HCT116 (cell line): Measurements from ENCODE around the gene C5AR1. TPM values are rescaled to one million over a fixed set of nuclear protein-coding genes. Genes with fewer than 3 reads are reported as not detected.

Experiments
- ATAC-seq: fragments of 200-7000 bp; cut with Tn5 transposase; 2 replicates; pipeline ENCODE4 v1.9.1; 2020; ENCODE audit warnings: mild to moderate bottlenecking, moderate library complexity
- BruUV-seq: library from RNA; stranded (reverse); fragments of 400-500 nt; replicated peaks from 2 replicates; lab custom pipeline; 2021; lab: Mats Ljungman, UMichigan
- CTCF ChIA-PET: fragments of 300-600 bp; sonication (Branson Sonifier 250); formaldehyde crosslinking; loops from one replicate; lab custom pipeline; 2021; ENCODE audit warnings: antibody characterized with exemption; lab: Charles Lee
- POLR2A ChIA-PET: fragments of 300-600, 350-600 bp; sonication (Branson Sonifier 250); formaldehyde crosslinking; loops from one replicate; lab custom pipeline; 2021; ENCODE audit warnings: antibody characterized with exemption; lab: Charles Lee
- RAD21 ChIA-PET, 2 experiments: fragments of 300-600 bp; sonication (Branson Sonifier 250); formaldehyde crosslinking; loops; one replicate each; lab custom pipeline; 2023; ENCODE audit warnings: low total read pairs in 2 of 2; ENCODE audit not compliant: uncharacterized antibody in 2 of 2, unreplicated experiment in 2 of 2, low non-redundant PET in 1 of 2; lab: Charles Lee
- DNase-seq: peaks from one replicate; pipeline ENCODE4 v3.0.0-alpha.2; 2010; ENCODE audit warnings: low read depth, low spot score
- H2AFZ ChIP-seq: fragments of 200-600 bp; shearing (Covaris generic), sonication (generic); 2 replicates; pipeline ENCODE4 v1.6.1; 2017; ENCODE audit warnings: low read depth, mixed run types, mixed read lengths, antibody characterized with exemption, low read length; ENCODE audit not compliant: poor library complexity, severe bottlenecking
- H3K27ac ChIP-seq: 2 replicates; pipeline ENCODE4 v1.5.1; 2012; ENCODE audit warnings: low read depth, low read length
- H3K27me3 ChIP-seq: fragments of 200-600 bp; sonication (generic); 2 replicates; pipeline ENCODE4 v1.6.1; 2016; ENCODE audit warnings: mixed run types, low read length, mixed read lengths; ENCODE audit not compliant: insufficient read depth
- H3K36me3 ChIP-seq, 2 experiments: fragments of 200-500 bp in 1 of 2; fragments of 200-600 bp in 1 of 2; sonication (Bioruptor generic) in 1 of 2; sonication (generic) in 1 of 2; 2 replicates each; pipeline versions ENCODE4 v1.5.1 to v1.6.1; 2014 to 2016; ENCODE audit warnings: low read length in 2 of 2, inconsistent platforms in 1 of 2, mixed read lengths in 1 of 2, mixed run types in 1 of 2; ENCODE audit not compliant: insufficient read depth in 2 of 2, control insufficient read depth in 1 of 2
- H3K4me1 ChIP-seq, 2 experiments: fragments of 200-600 bp in 1 of 2; sonication (generic) in 1 of 2; 2 replicates each; pipeline versions ENCODE4 v1.5.1 to v1.6.1; 2012 to 2017; ENCODE audit warnings: low read length in 2 of 2, inconsistent platforms in 1 of 2, mild to moderate bottlenecking in 1 of 2, mixed read lengths in 1 of 2, mixed run types in 1 of 2, moderate library complexity in 1 of 2; ENCODE audit not compliant: insufficient read depth in 2 of 2, control insufficient read depth in 1 of 2
- H3K4me2 ChIP-seq: fragments of 200-600 bp; sonication (generic); 2 replicates; pipeline ENCODE4 v1.6.1; 2017; ENCODE audit warnings: mixed run types, low read length, mixed read lengths
- H3K4me3 ChIP-seq, 2 experiments: fragments of 200-600 bp in 1 of 2; sonication (generic) in 1 of 2; replicated peaks in 1 of 2; 2 replicates each; pipeline ENCODE4 v1.5.1; 2011 to 2016; ENCODE audit warnings: low read length in 2 of 2, control low read depth in 1 of 2, low read depth in 1 of 2, mild to moderate bottlenecking in 1 of 2, mixed read lengths in 1 of 2, mixed run types in 1 of 2
- H3K79me2 ChIP-seq: fragments of 200-600 bp; sonication (generic); 2 replicates; pipeline ENCODE4 v1.6.1; 2017; ENCODE audit warnings: mild to moderate bottlenecking, mixed run types, low read length, moderate library complexity, mixed read lengths; ENCODE audit not compliant: insufficient read depth
- H3K9ac ChIP-seq: fragments of 200-600 bp; sonication (generic); 2 replicates; pipeline ENCODE4 v1.6.1; 2016; ENCODE audit warnings: low read length, mixed read lengths
- H3K9me2 ChIP-seq: fragments of 200-600 bp; sonication (generic), shearing (Covaris generic); 2 replicates; pipeline ENCODE4 v1.6.1; 2017; ENCODE audit warnings: mixed run types, mild to moderate bottlenecking, moderate library complexity; ENCODE audit not compliant: insufficient read depth
- H3K9me3 ChIP-seq, 2 experiments: fragments of 200-500 bp in 1 of 2; fragments of 200-600 bp in 1 of 2; sonication (Bioruptor generic) in 1 of 2; sonication (generic) in 1 of 2; 2 replicates each; pipeline ENCODE4 v1.6.1; 2014 to 2017; ENCODE audit warnings: low read length in 2 of 2, mixed read lengths in 2 of 2, inconsistent platforms in 1 of 2, low read depth in 1 of 2, mild to moderate bottlenecking in 1 of 2, mixed run types in 1 of 2, moderate library complexity in 1 of 2; ENCODE audit not compliant: control insufficient read depth in 1 of 2, insufficient read depth in 1 of 2
- H4K20me1 ChIP-seq: fragments of 200-600 bp; sonication (generic), shearing (Covaris generic); 2 replicates; pipeline ENCODE4 v1.6.1; 2017; ENCODE audit warnings: mixed run types, mild to moderate bottlenecking, moderate library complexity; ENCODE audit not compliant: insufficient read depth
- ATF3 ChIP-seq: IDR thresholded peaks from 2 replicates; pipeline ENCODE4 v1.6.1; 2012
- CEBPB ChIP-seq: IDR thresholded peaks from 2 replicates; pipeline ENCODE4 v1.6.1; 2012; ENCODE audit warnings: low read depth
- CTCF ChIP-seq, 3 experiments: fragments of 200-600 bp in 1 of 3; sonication (generic) in 1 of 3; IDR thresholded peaks in 2 of 3; conservative IDR thresholded peaks in 1 of 3; 2 replicates each; pipeline ENCODE4 v1.5.1; 2012 to 2017; ENCODE audit warnings: low read depth in 2 of 3, low read length in 2 of 3, antibody characterized with exemption in 1 of 3, borderline replicate concordance in 1 of 3, control low read depth in 1 of 3, mild to moderate bottlenecking in 1 of 3, mixed read lengths in 1 of 3, mixed run types in 1 of 3, moderate library complexity in 1 of 3; ENCODE audit not compliant: insufficient read depth in 1 of 3
- ELF1 ChIP-seq: IDR thresholded peaks from 2 replicates; pipeline ENCODE4 v1.6.1; 2012; ENCODE audit warnings: low read depth, borderline replicate concordance
- EZH2 ChIP-seq: fragments of 200-600 bp; sonication (generic); IDR thresholded peaks from 2 replicates; pipeline ENCODE4 v1.6.1; 2017; ENCODE audit warnings: antibody characterized with exemption, mixed run types
- EZH2phosphoT487 ChIP-seq: fragments of 200-600 bp; IDR thresholded peaks from 2 replicates; pipeline ENCODE4 v1.6.1; 2018; ENCODE audit warnings: antibody characterized with exemption, borderline replicate concordance
- FOSL1 ChIP-seq: IDR thresholded peaks from 2 replicates; pipeline ENCODE4 v1.6.1; 2012; ENCODE audit warnings: low read depth
- MAX ChIP-seq: IDR thresholded peaks from 2 replicates; pipeline ENCODE4 v1.6.1; 2012
- POLR2A ChIP-seq: IDR thresholded peaks from 2 replicates; pipeline ENCODE4 v1.7.0; 2011; ENCODE audit warnings: borderline replicate concordance; ENCODE audit not compliant: insufficient read depth, insufficient read length; ENCODE audit errors: extremely low read depth
- RAD21 ChIP-seq: IDR thresholded peaks from 2 replicates; pipeline ENCODE4 v1.6.1; 2012; ENCODE audit warnings: low read depth, mild to moderate bottlenecking
- SIN3A ChIP-seq: IDR thresholded peaks from 2 replicates; pipeline ENCODE4 v1.6.1; 2012; ENCODE audit warnings: low read depth
- SP1 ChIP-seq: IDR thresholded peaks from 2 replicates; pipeline ENCODE4 v1.6.1; 2012; ENCODE audit warnings: low read depth
- SRF ChIP-seq: IDR thresholded peaks from 2 replicates; pipeline ENCODE4 v1.6.1; 2012; ENCODE audit warnings: low read depth
- TCF7L2 ChIP-seq: IDR thresholded peaks from 2 replicates; pipeline ENCODE4 v1.7.0; 2011; ENCODE audit warnings: borderline replicate concordance, inconsistent platforms; ENCODE audit not compliant: insufficient read depth, insufficient read length; ENCODE audit errors: extremely low read depth
- YY1 ChIP-seq: IDR thresholded peaks from 2 replicates; pipeline ENCODE4 v1.6.1; 2011; ENCODE audit warnings: low read length, low read depth, moderate library complexity, mild to moderate bottlenecking; ENCODE audit not compliant: insufficient replicate concordance; ENCODE audit errors: extremely low read depth
- ZBTB33 ChIP-seq: IDR thresholded peaks from 2 replicates; pipeline ENCODE4 v1.6.1; 2011; ENCODE audit warnings: mild to moderate bottlenecking, low read length, moderate library complexity; ENCODE audit not compliant: insufficient replicate concordance; ENCODE audit errors: extremely low read depth
- ZNF274 ChIP-seq: fragments of 200-500 bp; sonication (Bioruptor generic); IDR thresholded peaks from 2 replicates; pipeline ENCODE4 v1.6.1; 2014; ENCODE audit warnings: mild to moderate bottlenecking, low read depth, low read length, inconsistent platforms
- intact Hi-C: fragments of 100-400 bp; cut with micrococcal nuclease; formaldehyde crosslinking; loops from 2 replicates; pipeline ENCODE4 v1.10.0; 2022
- total RNA-seq: library from RNA; stranded (reverse); gene quantifications from one replicate; pipeline ENCODE4 v1.2.1, GENCODE V29; 2021; ENCODE audit not compliant: unreplicated experiment

Gene C5AR1
- total RNA-seq, 1 experiment from 2014 or later: 6.5 TPM

GRCh38 chr19:47316513-47316912 is 6.9 kb downstream of the C5AR1 start:
- ChIA-PET POLR2A (interaction anchor here (1.6 kb wide), 1 partner anchor 60 kb away, joined by 3 read pairs; the partner anchor contains the start of gene CCDC9), RAD21 (interaction anchor here in 1 of 2 experiments (0.7 kb wide), 1 partner anchor 75 kb away, joined by 3 read pairs; no protein-coding TSS in a partner anchor)
- no peak overlapping the region for H3K4me2 ChIP-seq
- H3K9me3 ChIP-seq: no peaks in the 10 kb centered on the region
- DNase-seq: no peak
- intact Hi-C loops: no loop called here
- no TSS peak for BruUV-seq
- TF ChIP-seq MAX (no peak), POLR2A (no peak), CTCF (IDR thresholded peaks at IDR 0.05 in 2 of 3, conservative IDR thresholded peaks at IDR 0.05 in 1 of 3; ENCODE audit: borderline replicate concordance in 1 of 3, insufficient read depth in 1 of 3, low read depth in 2 of 3, low read length in 2 of 3) (no peak), RAD21 (no peak), EZH2 (no peak), FOSL1 (no peak), SRF (no peak), EZH2phosphoT487 (no peak), ZNF274 (no peak), SIN3A (no peak), ZBTB33 (no peak), ATF3 (no peak), CEBPB (no peak), ELF1 (no peak), YY1 (no peak), SP1 (no peak), TCF7L2 (no peak)
- TF ChIP-seq, all 23 proteins: peak for 0
- no peaks in the 10 kb centered on the region for H3K36me3 ChIP-seq
- ATAC-seq: no peak
- H4K20me1 ChIP-seq: no peaks in the 10 kb centered on the region
- H3K27me3 ChIP-seq: no peaks in the 10 kb centered on the region
- no peak overlapping the region for H3K4me3 ChIP-seq
- H3K79me2 ChIP-seq: no peaks in the 10 kb centered on the region
- H3K4me1 ChIP-seq: peaks cover 12 to 21% of the 10 kb centered on the region in 2 experiments
- H3K27ac ChIP-seq: no peak overlapping the region
- H3K9ac ChIP-seq: no peak overlapping the region
- no peak overlapping the region for H2AFZ ChIP-seq
- H3K9me2 ChIP-seq: no peaks in the 10 kb centered on the region
- CTCF ChIA-PET: interaction anchor here (4.3 kb wide), 1 partner anchor 32 kb away, joined by 23 read pairs; the partner anchor contains the start of gene DHX34
